Measurements from ENCODE around the gene TNFRSF19. TPM values are rescaled to one million over a fixed set of nuclear protein-coding genes. Genes with fewer than 3 reads are reported as not detected.
A peak's percentile ranks its signal among the peaks of the same experiment; 100 is the strongest.
"Not testable (repeated sequence)": the region's sequence is repeated elsewhere in the genome, so short reads cannot be mapped to it uniquely, and the experiment has no call there.

Gene TNFRSF19
- total RNA-seq, 1 experiment from 2014 or later = 63.4 TPM

- CTCF ChIA-PET = no interaction called here
- H3K4me1 ChIP-seq = peaks cover 17% of the 10 kb centered on the region
Observed at GRCh38 chr13:23592596-23592995, 22.4 kb downstream of the TNFRSF19 start.

GRCh38 chr13:23593148-23593547 is 22.9 kb downstream of the TNFRSF19 start:
- Mint-ChIP-seq H3K36me3 (ENCODE audit: insufficient read depth, unreplicated experiment) (peaks cover 75% of the 10 kb centered on the region), H3K27me3 (ENCODE audit: insufficient read depth, unreplicated experiment) (no peaks in the 10 kb centered on the region), H3K27ac (ENCODE audit: unreplicated experiment) (no peak overlapping the region), H3K4me1 (ENCODE audit: low read depth, unreplicated experiment) (peaks cover 24% of the 10 kb centered on the region), H3K4me3 (ENCODE audit: unreplicated experiment) (no peak overlapping the region), H3K9me3 (ENCODE audit: unreplicated experiment) (peaks cover 27% of the 10 kb centered on the region)
- no TSS peak for BruUV-seq (replicated peaks)
- Histone ChIP-seq H3K36me3 (ENCODE audit: control insufficient read depth, insufficient read depth, low read length) (peaks cover 10% of the 10 kb centered on the region), H3K4me1 (peaks cover 19% of the 10 kb centered on the region), H3K27me3 (replicated peaks; ENCODE audit: control insufficient read depth, insufficient read depth, low read length) (no peaks in the 10 kb centered on the region), H3K4me3 (ENCODE audit: low read depth, low read length) (no peak overlapping the region), H3K9me3 (peaks cover 27% of the 10 kb centered on the region)
- no peak for TF ChIP-seq CTCF (IDR thresholded peaks at IDR 0.05; ENCODE audit: insufficient read depth in 1 of 2, low read depth in 1 of 2, low read length in 1 of 2, severe bottlenecking in 1 of 2, unreplicated experiment in 1 of 2)
- intact Hi-C loops (cut with micrococcal nuclease; ENCODE audit: unreplicated experiment) = no loop called here
- CTCF ChIA-PET = no interaction called here
- POLR2A ChIA-PET = no interaction called here
- DNase-seq = no peak

More at GRCh38 chr13:23592596-23592995, 22.4 kb downstream of the TNFRSF19 start:
- H3K36me3 Mint-ChIP-seq (ENCODE audit: insufficient read depth, unreplicated experiment) = peaks cover 69% of the 10 kb centered on the region
- POLR2A ChIA-PET = no interaction called here
- no peak for DNase-seq
- Histone ChIP-seq H3K9me3 (peaks cover 27% of the 10 kb centered on the region), H3K4me3 (ENCODE audit: low read depth, low read length) (no peak overlapping the region), H3K36me3 (ENCODE audit: control insufficient read depth, insufficient read depth, low read length) (peaks cover 10% of the 10 kb centered on the region), H3K27me3 (replicated peaks; ENCODE audit: control insufficient read depth, insufficient read depth, low read length) (no peaks in the 10 kb centered on the region)
- no peak for TF ChIP-seq CTCF (IDR thresholded peaks at IDR 0.05; ENCODE audit: insufficient read depth in 1 of 2, low read depth in 1 of 2, low read length in 1 of 2, severe bottlenecking in 1 of 2, unreplicated experiment in 1 of 2)
- H3K4me3 Mint-ChIP-seq (ENCODE audit: unreplicated experiment) = no peak overlapping the region
- intact Hi-C loops (cut with micrococcal nuclease; ENCODE audit: unreplicated experiment) = no loop called here
- BruUV-seq (replicated peaks) = no TSS peak
- peaks cover 24% of the 10 kb centered on the region for H3K4me1 Mint-ChIP-seq (ENCODE audit: low read depth, unreplicated experiment)
- H3K27ac Mint-ChIP-seq (ENCODE audit: unreplicated experiment) = no peak overlapping the region
- peaks cover 27% of the 10 kb centered on the region for H3K9me3 Mint-ChIP-seq (ENCODE audit: unreplicated experiment)
- H3K27me3 Mint-ChIP-seq (ENCODE audit: insufficient read depth, unreplicated experiment) = no peaks in the 10 kb centered on the region

- H3K36me3 ChIP-seq (ENCODE audit: control insufficient read depth, insufficient read depth, low read length); CTCF ChIA-PET; H3K4me3 ChIP-seq (ENCODE audit: low read depth, low read length); DNase-seq; POLR2A ChIA-PET; BruUV-seq (replicated peaks); H3K27ac Mint-ChIP-seq (ENCODE audit: unreplicated experiment); H3K27me3 Mint-ChIP-seq (ENCODE audit: insufficient read depth, unreplicated experiment); H3K27me3 ChIP-seq (replicated peaks; ENCODE audit: control insufficient read depth, insufficient read depth, low read length); intact Hi-C loops (cut with micrococcal nuclease; ENCODE audit: unreplicated experiment); H3K4me3 Mint-ChIP-seq (ENCODE audit: unreplicated experiment): not testable (repeated sequence)
- H3K4me1 Mint-ChIP-seq (ENCODE audit: low read depth, unreplicated experiment) = peaks cover 24% of the 10 kb centered on the region
- Histone ChIP-seq H3K9me3 (peaks cover 30% of the 10 kb centered on the region), H3K4me1 (peaks cover 19% of the 10 kb centered on the region)
- peaks cover 27% of the 10 kb centered on the region for H3K9me3 Mint-ChIP-seq (ENCODE audit: unreplicated experiment)
- H3K36me3 Mint-ChIP-seq (ENCODE audit: insufficient read depth, unreplicated experiment) = peaks cover 82% of the 10 kb centered on the region
Observed at GRCh38 chr13:23594290-23594689, 24.1 kb downstream of the TNFRSF19 start.

GRCh38 chr13:23598369-23598768 is 28.2 kb downstream of the TNFRSF19 start:
- no peaks in the 10 kb centered on the region for H3K27me3 Mint-ChIP-seq (ENCODE audit: insufficient read depth, unreplicated experiment)

More at GRCh38 chr13:23598369-23598768, 28.2 kb downstream of the TNFRSF19 start:
- ChIA-PET CTCF (interaction anchor here (0.6 kb wide), 1 partner anchor 153 kb away, joined by 3 read pairs; no protein-coding TSS in a partner anchor), POLR2A (no interaction called here)
- TF ChIP-seq CTCF (IDR thresholded peaks at IDR 0.05; ENCODE audit: insufficient read depth in 1 of 2, low read depth in 1 of 2, low read length in 1 of 2, severe bottlenecking in 1 of 2, unreplicated experiment in 1 of 2) = no peak
- peaks cover 59% of the 10 kb centered on the region for H3K9me3 ChIP-seq
- no peak for DNase-seq
- Mint-ChIP-seq H3K9me3 (ENCODE audit: unreplicated experiment) (peaks cover 62% of the 10 kb centered on the region), H3K4me1 (ENCODE audit: low read depth, unreplicated experiment) (peaks cover 45% of the 10 kb centered on the region), H3K27ac (ENCODE audit: unreplicated experiment) (peak overlapping the region; percentile 94), H3K4me3 (ENCODE audit: unreplicated experiment) (peak overlapping the region; percentile 42), H3K36me3 (ENCODE audit: insufficient read depth, unreplicated experiment) (peaks cover 96% of the 10 kb centered on the region)
- no peaks in the 10 kb centered on the region for H3K27me3 ChIP-seq (replicated peaks; ENCODE audit: control insufficient read depth, insufficient read depth, low read length)
- intact Hi-C loops (cut with micrococcal nuclease; ENCODE audit: unreplicated experiment) = no loop called here
- no TSS peak for BruUV-seq (replicated peaks)
- no peak overlapping the region for H3K4me3 ChIP-seq (ENCODE audit: low read depth, low read length)
- H3K4me1 ChIP-seq = peaks cover 35% of the 10 kb centered on the region
- peaks cover 12% of the 10 kb centered on the region for H3K36me3 ChIP-seq (ENCODE audit: control insufficient read depth, insufficient read depth, low read length)
